GM10266 (cell line): ENCODE results near the gene PTPN6.

Experiments
- DNase-seq: peaks from one replicate; pipeline ENCODE4 v3.0.0; 2012; ENCODE audit errors: extremely low spot score
- CTCF ChIP-seq: IDR thresholded peaks from 2 replicates; pipeline ENCODE4 v1.5.1; 2012; ENCODE audit warnings: mild to moderate bottlenecking, low read depth; ENCODE audit not compliant: control insufficient read depth, insufficient read depth; ENCODE audit errors: missing control alignments

The PTPN6 gene

GRCh38 chr12:6939191-6939540, 12.0 kb upstream of the PTPN6 start:
- no peak for TF ChIP-seq CTCF
- no peak for DNase-seq

- no peak for TF ChIP-seq CTCF
- no peak for DNase-seq
Measured at GRCh38 chr12:6941267-6941666, 9.9 kb upstream of the PTPN6 start.

- DNase-seq = no peak
- TF ChIP-seq CTCF = no peak
Measured at GRCh38 chr12:6941782-6942181, 9.4 kb upstream of the PTPN6 start.

GRCh38 chr12:6942331-6942665, 8.9 kb upstream of the PTPN6 start:
- DNase-seq = no peak
- no peak for TF ChIP-seq CTCF

- DNase-seq = peak; percentile 92
- no peak for TF ChIP-seq CTCF
Measured at GRCh38 chr12:6943389-6943721, 7.8 kb upstream of the PTPN6 start.

- DNase-seq = peak; percentile 78
- no peak for TF ChIP-seq CTCF
Measured at GRCh38 chr12:6943722-6944380, 7.3 kb upstream of the PTPN6 start, which contains the start of the genes C12orf57 and RNU7-1. Gene C12orf57 (plus strand): TSS chr12:6944022. CDS start chr12:6944122, 100 bp downstream. Gene RNU7-1 (plus strand): TSS chr12:6943816.

GRCh38 chr12:6944381-6945186, 6.6 kb upstream of the PTPN6 start:
- peak; percentile 95 for TF ChIP-seq CTCF

More at GRCh38 chr12:6944381-6945186, 6.6 kb upstream of the PTPN6 start:
- peak; percentile 81 for DNase-seq
